Skeletal muscle cell (primary cell): ENCODE measurements around the gene SCRG1.

ENCODE experiments used
- DNase-seq: peaks from one replicate; pipeline ENCODE4 v3.0.0-alpha.2; 2010; ENCODE audit warnings: low read depth
- H3K4me3 ChIP-seq: 2 replicates; pipeline ENCODE4 v1.5.1; 2011; ENCODE audit warnings: low read depth, mild to moderate bottlenecking, control low read depth, low read length, moderate library complexity

Gene SCRG1

GRCh38 chr4:173414456-173414855, 15.5 kb upstream of the SCRG1 start:
- no peak for DNase-seq
- H3K4me3 ChIP-seq, result no peak overlapping the region

GRCh38 chr4:173413036-173413435, 14.1 kb upstream of the SCRG1 start:
- no peak overlapping the region for H3K4me3 ChIP-seq
- peak; percentile 88 for DNase-seq

- peak; percentile 44 for DNase-seq
- H3K4me3 ChIP-seq, result no peak overlapping the region
Measured at GRCh38 chr4:173411106-173411693, 12.3 kb upstream of the SCRG1 start.

- no peak for DNase-seq
- H3K4me3 ChIP-seq, result no peak overlapping the region
Measured at GRCh38 chr4:173410079-173410478, 11.2 kb upstream of the SCRG1 start.

GRCh38 chr4:173405840-173406606, 7.1 kb upstream of the SCRG1 start:
- DNase-seq, result no peak
- no peak overlapping the region for H3K4me3 ChIP-seq

- DNase-seq, result no peak
- no peak overlapping the region for H3K4me3 ChIP-seq
Measured at GRCh38 chr4:173404296-173404865, 5.5 kb upstream of the SCRG1 start.

- no peak for DNase-seq
Measured at GRCh38 chr4:173403051-173403450, 4.1 kb upstream of the SCRG1 start.

GRCh38 chr4:173401063-173401462, 2.1 kb upstream of the SCRG1 start:
- H3K4me3 ChIP-seq, result no peak overlapping the region
- no peak for DNase-seq

More at GRCh38 chr4:173403051-173403450, 4.1 kb upstream of the SCRG1 start:
- no peak overlapping the region for H3K4me3 ChIP-seq

- DNase-seq, result no peak
- H3K4me3 ChIP-seq, result peak overlapping the region; percentile 11
Measured at GRCh38 chr4:173398220-173398619, 696 bp downstream of the SCRG1 start.

- DNase-seq, result no peak
- peak overlapping the region; percentile 5 for H3K4me3 ChIP-seq
Measured at GRCh38 chr4:173397604-173398003, 1.3 kb downstream of the SCRG1 start.

- no peak for DNase-seq
- no peak overlapping the region for H3K4me3 ChIP-seq
Measured at GRCh38 chr4:173391701-173392100, 7.2 kb downstream of the SCRG1 start.

- no peak overlapping the region for H3K4me3 ChIP-seq
- DNase-seq, result no peak
Measured at GRCh38 chr4:173386751-173387150, 12.2 kb downstream of the SCRG1 start.

GRCh38 chr4:173382349-173382748, 16.6 kb downstream of the SCRG1 start:
- no peak overlapping the region for H3K4me3 ChIP-seq

GRCh38 chr4:173381610-173382009, 17.3 kb downstream of the SCRG1 start:
- DNase-seq, result no peak

More at GRCh38 chr4:173382349-173382748, 16.6 kb downstream of the SCRG1 start:
- no peak for DNase-seq

GRCh38 chr4:173380987-173381386, 17.9 kb downstream of the SCRG1 start:
- DNase-seq, result no peak

More at GRCh38 chr4:173381610-173382009, 17.3 kb downstream of the SCRG1 start:
- no peak overlapping the region for H3K4me3 ChIP-seq

GRCh38 chr4:173379929-173380328, 19.0 kb downstream of the SCRG1 start:
- no peak overlapping the region for H3K4me3 ChIP-seq
- DNase-seq, result no peak

More at GRCh38 chr4:173380987-173381386, 17.9 kb downstream of the SCRG1 start:
- H3K4me3 ChIP-seq, result no peak overlapping the region

GRCh38 chr4:173374588-173374987, 24.3 kb downstream of the SCRG1 start:
- no peak for DNase-seq
- H3K4me3 ChIP-seq, result no peak overlapping the region

GRCh38 chr4:173371292-173372192, 27.4 kb downstream of the SCRG1 start:
- no peak for DNase-seq
- H3K4me3 ChIP-seq, result peak overlapping the region; percentile 91

GRCh38 chr4:173370477-173371291, 28.2 kb downstream of the SCRG1 start, which contains the start of gene SAP30:
SAP30 (plus strand) TSS chr4:173370954; CDS start chr4:173371183, 229 bp downstream.
- peak within 1 kb of the TSS; percentile 91 for H3K4me3 ChIP-seq
- peak; percentile 98 for DNase-seq
